Measurements from ENCODE around the gene HPCAL1.

The HPCAL1 gene

GRCh38 chr2:10444463-10444862 is 141.8 kb downstream of the HPCAL1 start:
- no peak for TF ChIP-seq CTCF (IDR thresholded peaks at IDR 0.05; ENCODE audit: low read depth, low read length)
- no peak overlapping the region for H3K4me3 ChIP-seq (ENCODE audit: low read depth, low read length)

GRCh38 chr2:10446631-10447030 is 143.9 kb downstream of the HPCAL1 start:
- peak overlapping the region; percentile 75 for H3K4me3 ChIP-seq (ENCODE audit: low read depth, low read length)
- TF ChIP-seq CTCF (IDR thresholded peaks at IDR 0.05; ENCODE audit: low read depth, low read length) = no peak

GRCh38 chr2:10447300-10447894 is 144.7 kb downstream of the HPCAL1 start:
- TF ChIP-seq CTCF (IDR thresholded peaks at IDR 0.05; ENCODE audit: low read depth, low read length) = no peak
- peak overlapping the region; percentile 75 for H3K4me3 ChIP-seq (ENCODE audit: low read depth, low read length)

GRCh38 chr2:10447895-10448575 is 145.3 kb downstream of the HPCAL1 start, which contains the start of gene ODC1:
TSS of gene ODC1 (minus strand) at chr2:10448327. CDS start at chr2:10445032, 3,295 bp downstream.
- TF ChIP-seq CTCF (IDR thresholded peaks at IDR 0.05; ENCODE audit: low read depth, low read length) = no peak
- H3K4me3 ChIP-seq (ENCODE audit: low read depth, low read length) = peak within 1 kb of the TSS; percentile 75

GRCh38 chr2:10448576-10449485 is 146.1 kb downstream of the HPCAL1 start:
- TF ChIP-seq CTCF (IDR thresholded peaks at IDR 0.05; ENCODE audit: low read depth, low read length) = no peak
- peak overlapping the region; percentile 72 for H3K4me3 ChIP-seq (ENCODE audit: low read depth, low read length)

- TF ChIP-seq CTCF (IDR thresholded peaks at IDR 0.05; ENCODE audit: low read depth, low read length) = no peak
- peak overlapping the region; percentile 72; the same call in 1 of the 2 replicates for H3K4me3 ChIP-seq (ENCODE audit: low read depth, low read length)
These were observed 146.8 kb downstream of the HPCAL1 start for GRCh38 chr2:10449486-10449831.

Data from WI38 (cell line).